ENCODE measurements around the gene TACC2.

The TACC2 gene

DNA sequence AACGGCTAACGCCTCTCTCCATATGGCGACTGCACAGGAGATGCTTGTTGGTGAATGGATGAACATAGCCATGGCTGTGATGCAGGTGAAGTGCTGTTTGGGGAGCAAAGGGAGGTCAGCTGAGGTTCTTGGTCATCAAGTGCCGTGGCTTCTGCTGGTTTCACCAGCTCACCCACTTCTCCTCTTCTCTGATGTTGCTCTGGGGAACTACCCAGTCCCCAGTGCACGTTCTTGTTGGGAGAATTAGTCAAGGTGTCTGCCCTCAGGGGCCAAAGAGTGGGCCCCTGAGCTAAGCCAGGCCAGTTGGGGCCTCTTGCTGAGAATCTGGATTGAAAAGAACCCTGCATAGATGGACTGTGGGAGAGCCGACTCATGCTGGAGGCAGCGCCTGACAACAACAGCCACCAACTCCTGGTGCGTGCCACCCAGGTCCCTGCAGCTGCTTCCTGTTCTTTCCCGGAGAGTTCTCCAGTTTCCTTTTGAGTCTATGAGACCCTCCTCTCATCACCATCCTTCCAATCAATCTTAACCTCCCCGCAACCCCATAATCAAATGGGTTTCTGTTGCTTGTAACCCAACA, 285.1 kb downstream of the TACC2 start:
- no peak for DNase-seq (ENCODE audit: low read depth in 3 of 3)

DNA sequence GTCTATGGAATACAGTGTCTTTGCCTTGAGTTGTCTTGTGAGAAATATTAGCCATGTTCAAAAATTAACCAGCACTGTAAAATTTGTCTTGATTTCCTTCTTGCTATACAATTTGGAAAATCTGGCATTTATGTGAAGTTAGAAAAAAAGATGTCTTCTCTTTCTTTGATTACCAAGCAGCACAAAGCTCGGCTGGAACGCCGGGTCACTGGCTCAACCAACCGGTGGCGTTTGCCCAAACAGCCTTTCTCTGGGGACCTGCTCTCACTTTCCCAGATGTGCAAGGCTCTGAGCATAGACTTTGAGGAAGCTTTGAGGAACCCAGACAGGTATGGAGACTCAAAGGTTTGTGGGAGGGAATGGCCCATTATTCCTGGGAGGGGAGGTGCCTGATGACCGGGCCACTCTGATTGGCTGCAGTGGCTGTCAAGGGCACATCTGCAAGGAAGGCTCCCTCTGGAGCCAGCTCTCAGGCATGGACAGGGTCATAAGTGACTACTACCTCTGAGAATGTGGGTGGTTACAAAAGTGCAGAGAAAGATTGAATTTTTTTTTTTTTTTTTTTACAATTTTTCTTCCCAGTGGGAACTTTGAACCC, 287.7 kb downstream of the TACC2 start:
- no peak for DNase-seq (ENCODE audit: low read depth in 3 of 3)

DNA sequence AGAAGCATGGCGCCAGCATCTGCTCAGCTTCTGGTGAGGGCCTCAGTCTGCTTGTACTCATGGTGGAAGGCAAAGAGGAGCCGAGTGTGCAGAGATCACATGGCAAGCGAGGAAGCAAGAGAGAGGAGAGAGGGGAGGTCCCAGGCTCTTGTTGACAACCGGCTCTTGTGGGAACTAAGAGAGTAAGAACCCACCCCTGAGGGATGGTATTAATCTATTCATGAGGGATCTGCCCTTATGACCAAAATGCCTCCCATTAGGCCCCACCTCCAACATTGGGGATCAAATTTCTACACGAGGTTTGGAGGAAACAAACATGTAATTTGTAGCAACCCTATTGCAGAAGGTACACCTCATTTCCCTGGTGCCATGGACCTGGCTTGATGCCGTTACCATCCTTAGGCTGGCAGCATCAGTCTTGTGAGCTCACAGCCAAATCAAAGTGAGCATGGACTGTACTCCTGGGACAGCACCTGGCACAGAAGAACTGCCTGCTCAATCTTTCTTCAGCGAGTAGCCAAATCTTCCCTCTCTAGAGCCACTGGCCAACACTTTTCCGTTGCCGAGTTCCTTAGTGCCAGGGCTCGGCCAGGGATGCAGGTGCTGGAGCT, 288.7 kb downstream of the TACC2 start:
- DNase-seq (ENCODE audit: low read depth in 3 of 3), result no peak

DNA sequence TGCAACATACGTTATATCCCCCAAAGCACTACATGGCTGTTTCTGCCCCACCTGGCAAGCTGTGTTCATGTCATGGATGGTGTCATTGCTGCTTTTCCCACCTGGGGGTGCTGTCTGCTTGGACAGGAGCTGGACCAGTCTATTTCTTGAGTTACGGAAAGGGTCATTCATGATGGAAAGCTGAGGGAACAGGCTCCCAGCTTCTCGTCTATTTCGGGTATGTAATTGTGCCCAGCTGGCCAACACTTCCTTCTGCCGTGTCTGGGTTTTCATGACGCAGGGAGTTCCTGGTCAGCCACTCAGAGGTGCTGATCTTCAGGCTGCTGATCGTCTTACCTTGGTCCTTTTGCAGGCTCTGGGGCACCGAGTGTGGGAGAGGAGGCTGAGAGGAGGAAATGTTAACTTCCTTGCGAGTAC, 290.8 kb downstream of the TACC2 start:
- DNase-seq (ENCODE audit: low read depth in 3 of 3), result no peak

DNA sequence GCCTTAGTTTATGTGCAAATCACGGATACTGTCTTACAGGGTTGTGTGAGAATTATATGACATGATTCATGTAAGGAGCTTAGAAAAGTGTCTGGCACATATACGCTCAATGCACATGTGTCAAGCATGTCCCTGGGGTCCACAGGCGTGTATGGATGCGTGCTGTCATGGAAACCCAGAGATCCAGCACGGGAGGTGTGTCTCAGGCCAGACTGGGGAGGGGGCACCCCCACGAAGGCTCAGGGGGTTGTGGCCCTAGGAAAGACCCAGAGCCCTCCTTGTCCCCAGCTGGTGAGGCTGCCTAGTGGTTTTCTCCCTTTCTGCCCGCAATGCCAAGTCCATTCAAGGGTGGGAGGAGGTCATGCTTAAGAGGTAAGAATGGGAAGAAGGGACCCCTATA, 291.2 kb downstream of the TACC2 start:
- no peak for DNase-seq (ENCODE audit: low read depth in 3 of 3)

DNA sequence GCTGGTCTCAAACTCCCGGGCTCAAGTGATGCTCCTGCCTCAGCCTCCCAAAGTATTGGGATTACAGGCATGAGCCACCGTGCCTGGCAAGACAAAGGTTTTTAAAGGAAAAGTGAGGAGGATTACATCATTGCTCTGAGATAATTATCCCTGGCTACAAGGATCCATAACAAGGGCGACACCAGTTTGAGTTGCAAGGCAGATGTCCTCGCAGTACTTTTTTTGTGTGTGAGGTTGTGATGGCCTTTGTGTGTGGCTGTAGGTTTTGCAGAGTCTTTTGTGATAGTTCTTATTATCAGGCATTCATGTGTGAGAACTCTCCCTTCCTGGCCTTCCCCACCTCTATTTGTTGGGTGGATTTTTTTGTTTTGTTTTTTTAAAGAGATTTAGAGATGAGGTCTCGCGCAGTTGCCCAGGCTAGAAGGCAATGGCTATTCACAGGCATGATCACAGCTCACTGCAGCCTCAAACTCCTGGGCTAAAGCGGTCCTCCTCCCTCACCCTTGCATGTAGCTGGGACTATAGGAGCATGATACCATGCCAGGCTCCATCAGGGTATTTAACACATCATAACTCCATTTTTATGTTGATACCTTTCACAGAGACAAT, 292.2 kb downstream of the TACC2 start:
- DNase-seq (ENCODE audit: low read depth in 3 of 3), result no peak

DNA sequence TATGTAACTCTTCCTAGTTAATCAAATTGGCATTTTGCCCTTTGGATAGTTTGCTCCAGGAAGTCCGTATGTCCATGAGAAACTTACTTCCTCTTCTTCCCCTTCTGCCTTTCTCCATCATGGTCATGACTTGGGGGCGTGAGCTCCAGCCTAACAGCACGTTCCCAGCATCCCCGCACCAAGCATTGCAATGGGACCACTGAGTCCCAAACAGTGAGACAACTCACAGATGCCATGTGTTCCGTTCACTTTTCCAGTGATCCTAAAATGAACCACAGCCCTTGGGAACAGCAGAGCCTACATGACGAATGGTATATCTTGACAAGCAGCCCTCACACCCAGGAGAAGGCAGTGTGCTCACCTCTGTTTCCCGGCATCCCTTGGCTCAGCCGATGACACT, 292.8 kb downstream of the TACC2 start:
- DNase-seq (ENCODE audit: low read depth in 3 of 3), result no peak

DNA sequence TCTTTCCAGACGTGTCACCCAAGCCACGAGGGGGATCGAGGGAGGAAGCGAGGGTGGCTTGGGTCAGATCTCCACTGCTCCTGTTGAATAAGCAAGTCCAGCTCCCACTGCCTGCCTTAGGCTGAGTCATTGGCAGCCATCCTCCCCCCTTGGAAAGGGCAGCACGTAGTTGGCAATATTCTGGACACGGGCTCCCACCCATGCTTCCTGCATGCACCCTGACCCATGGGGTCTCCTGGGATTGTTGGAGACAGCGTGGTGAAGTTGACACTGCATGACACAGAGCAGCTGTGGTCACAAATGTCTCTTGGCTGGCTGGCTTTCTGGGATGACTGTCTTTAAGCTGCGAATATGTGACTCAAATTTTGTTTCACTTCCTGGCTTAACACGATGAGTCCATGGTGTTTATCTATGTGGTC, 293.3 kb downstream of the TACC2 start:
- no peak for DNase-seq (ENCODE audit: low read depth in 3 of 3)

DNA sequence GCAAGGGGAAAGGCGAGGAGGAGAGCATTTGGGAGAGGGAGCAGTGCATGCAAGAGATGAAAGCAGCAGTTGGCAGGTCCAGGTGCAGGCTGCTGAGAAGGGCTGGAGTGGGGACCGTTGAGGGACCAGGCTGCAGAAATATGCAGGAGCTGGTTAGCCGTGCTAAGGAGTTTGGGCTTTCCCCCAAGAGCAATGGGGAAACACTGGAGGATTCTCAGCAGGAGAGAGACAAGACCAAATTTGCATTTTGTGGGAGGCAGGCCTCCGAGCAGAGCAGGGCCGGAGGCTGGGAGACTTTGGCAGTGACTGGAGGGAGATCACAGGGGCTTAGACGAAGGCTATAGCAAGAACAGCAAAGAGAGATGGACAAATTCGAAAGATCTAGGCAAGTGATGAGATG, 293.9 kb downstream of the TACC2 start:
- DNase-seq (ENCODE audit: low read depth in 3 of 3), result no peak

DNA sequence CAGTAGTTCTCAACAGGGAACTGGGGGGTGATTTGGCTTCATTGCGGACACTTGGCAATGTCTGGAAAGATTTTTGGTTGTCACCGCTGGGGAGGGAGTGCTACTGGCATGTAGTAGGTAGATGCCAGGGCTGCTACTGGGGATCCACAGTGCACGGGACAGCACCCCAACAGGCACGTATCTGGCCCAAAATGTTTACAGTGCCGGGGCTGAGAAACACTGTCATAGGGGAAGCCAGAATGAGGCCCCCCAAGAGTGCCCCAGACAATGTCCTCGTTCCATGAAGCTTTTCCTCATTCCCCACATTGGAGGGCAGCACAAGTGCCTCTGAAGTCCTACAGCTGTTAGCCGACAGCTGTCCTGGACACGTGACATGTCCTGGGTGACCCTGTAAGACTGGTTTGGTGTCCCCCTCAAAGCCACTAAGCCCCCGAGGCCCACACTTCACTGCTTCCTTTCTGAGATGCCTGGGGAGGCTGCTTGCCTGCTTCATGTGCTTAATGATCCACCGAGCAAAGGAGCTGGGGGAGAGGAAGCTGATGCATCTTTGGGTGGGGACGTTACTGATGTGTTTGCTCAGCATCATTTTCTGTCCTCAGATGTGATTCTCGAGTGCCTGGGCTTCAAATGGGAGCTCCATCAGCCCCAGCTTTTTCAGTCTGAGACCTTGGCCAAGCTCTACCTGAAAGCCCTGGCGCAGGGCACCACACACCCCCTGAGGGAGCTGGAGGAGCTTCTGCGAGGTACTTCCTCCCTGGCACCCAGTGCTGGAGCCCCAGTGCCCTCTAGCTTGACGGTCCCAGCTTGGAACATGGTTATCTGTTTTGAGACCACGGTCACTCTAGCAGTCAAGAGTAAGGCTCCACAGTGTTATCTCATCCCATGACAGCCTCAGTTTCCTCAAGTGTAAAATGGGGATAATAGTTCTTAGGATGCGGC, 296.8 kb downstream of the TACC2 start:
- DNase-seq (ENCODE audit: low read depth in 3 of 3), result no peak

DNA sequence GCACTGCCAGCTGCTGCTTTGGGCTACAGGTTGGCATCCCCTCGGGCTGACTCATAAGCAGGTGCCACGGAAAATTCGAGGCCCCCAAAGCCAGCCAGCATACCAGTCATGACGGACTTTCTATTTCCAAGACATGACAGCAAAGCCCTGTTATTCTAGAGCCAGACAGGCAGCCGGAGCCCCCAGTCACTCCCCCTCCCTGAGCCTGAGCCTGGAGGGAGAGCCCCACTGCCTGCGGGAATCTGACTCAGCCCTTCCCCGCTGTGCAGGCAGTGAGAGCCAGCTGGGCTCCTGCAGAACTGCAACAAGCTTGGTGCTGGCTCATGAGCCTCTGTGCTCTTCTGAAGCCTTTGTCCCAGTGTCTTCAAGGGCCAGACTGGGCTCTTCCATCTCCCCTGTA, 297.9 kb downstream of the TACC2 start:
- DNase-seq (ENCODE audit: low read depth in 3 of 3), result no peak

DNA sequence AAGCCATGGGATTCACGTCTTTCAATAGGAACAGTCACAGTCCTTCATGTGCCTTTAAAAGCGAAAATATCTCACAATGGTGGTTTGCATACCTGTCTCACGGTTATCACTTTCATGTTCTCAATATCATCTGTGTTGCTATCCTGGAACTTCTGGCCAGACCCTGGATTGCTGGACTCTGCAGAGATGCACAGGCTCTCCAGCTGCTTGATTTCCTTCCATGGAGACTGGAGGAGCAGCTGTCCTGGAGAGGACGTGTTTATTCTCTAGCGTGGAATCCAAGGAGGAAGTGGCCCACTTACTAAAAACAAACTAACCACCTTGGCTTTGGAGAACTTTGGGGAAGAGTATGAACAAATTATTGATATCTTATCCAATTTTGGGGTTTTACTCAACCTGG, 298.6 kb downstream of the TACC2 start:
- DNase-seq (ENCODE audit: low read depth in 3 of 3), result no peak

DNA sequence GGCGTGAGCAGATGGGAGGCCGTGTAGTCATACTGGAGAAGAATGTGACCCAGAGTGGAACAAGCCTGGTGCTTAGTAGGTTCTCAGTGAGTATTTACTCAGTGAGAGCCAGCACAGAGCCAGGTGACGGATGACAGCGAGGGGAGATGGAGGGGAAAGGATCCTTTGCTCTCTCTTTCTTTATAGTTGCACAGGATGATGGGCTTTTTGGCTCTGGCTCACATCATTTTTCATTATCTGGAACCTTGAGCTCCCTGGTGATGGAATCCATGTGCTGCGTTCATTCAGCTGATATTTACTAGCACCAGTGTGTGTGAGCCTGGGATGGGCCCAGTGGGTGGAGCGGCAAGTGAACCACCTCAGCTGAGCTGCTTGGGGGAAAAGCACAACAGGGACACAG, 299.3 kb downstream of the TACC2 start:
- DNase-seq (ENCODE audit: low read depth in 3 of 3), result no peak

DNA sequence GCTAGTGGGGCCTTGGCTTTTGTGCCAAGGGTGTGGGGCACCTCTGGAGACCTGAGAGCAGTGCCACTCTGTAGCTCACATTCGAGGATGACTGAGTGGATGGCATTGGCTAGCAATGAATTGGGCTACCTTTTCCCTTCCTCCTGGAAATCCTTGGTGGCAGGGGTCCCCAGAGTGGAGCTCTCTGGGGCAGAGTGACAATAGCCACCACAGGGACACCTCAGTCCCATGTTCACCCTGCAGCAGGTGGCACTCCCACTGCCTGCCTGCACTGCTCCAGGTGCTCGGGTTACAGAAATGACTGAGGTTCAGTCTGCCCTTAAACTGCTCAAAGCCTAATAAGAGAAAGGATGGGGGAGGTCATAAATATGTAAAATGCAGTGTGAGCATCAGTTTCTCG, 300.0 kb downstream of the TACC2 start:
- no peak for DNase-seq (ENCODE audit: low read depth in 3 of 3)

DNA sequence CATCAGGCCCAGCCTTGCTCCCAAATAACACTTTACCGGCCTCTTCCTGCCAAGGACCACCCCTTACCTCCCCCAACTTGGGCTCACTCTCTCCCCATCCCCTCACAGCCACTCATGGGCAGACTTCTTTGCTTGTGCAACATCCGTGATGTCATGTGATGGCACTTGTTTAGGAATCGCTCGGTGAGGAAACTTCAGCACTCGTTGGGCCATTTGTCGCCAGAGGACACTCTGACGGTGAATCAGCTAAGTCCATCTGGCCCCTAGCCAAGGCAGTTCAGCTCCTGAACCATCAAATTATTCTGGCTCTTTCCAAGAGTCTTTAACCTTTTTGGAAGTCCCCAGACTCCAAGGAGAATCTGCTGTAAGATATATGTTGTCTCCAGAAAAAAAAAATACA, 301.4 kb downstream of the TACC2 start:
- DNase-seq (ENCODE audit: low read depth in 3 of 3), result no peak

DNA sequence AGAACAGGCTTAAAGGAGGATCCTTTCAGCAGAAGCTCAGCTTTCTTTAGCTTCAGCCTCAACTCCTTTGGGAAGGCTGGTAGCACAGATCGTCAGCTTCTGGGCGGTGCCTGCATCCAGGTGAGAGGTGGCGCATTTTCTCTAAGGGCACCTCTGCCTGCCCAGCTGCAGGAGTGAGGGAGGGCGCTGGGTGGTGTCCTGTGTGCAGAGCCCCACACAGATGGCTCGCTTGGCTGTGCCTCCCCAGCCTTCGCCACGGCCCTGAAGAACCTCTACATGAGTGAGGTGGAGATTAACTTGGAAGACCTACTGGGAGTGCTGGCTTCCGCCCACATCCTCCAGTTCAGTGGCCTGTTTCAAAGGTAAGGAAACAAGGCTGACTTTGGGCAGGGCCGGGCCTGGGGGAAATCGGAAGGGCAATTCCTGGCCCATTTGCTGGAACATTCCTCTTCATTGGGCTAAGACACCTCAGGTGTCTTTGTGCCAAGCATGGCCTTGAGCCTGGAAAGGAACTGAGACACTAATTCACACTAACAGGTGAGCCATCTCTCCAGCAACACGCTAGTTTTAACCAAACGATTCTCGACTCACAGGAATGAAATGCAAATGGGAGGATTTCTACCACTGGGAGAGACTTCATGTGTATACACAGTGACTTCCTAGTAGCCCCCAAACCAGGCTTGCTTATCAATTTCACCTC, 302.0 kb downstream of the TACC2 start:
- DNase-seq (ENCODE audit: low read depth in 3 of 3), result no peak

DNA sequence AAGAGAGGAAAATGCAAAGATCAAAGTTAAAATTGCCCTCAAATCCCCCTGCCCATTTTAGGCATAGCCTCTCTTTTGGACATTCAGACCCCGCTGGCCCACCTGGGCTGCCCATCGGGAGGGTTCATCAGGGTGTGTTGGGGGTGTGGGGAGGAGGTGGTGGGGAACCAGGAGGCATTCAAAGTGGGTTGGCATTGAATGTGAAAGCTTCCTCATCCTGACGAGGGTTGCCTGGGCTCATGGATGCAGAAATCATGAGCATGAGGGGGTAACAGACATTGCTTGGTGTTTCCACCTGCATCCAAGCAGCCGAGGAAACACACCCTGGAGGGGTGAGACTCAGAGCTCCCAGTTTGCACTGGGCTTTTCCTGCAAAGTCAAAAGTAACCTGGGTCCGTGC, 302.8 kb downstream of the TACC2 start:
- DNase-seq (ENCODE audit: low read depth in 3 of 3), result no peak

DNA sequence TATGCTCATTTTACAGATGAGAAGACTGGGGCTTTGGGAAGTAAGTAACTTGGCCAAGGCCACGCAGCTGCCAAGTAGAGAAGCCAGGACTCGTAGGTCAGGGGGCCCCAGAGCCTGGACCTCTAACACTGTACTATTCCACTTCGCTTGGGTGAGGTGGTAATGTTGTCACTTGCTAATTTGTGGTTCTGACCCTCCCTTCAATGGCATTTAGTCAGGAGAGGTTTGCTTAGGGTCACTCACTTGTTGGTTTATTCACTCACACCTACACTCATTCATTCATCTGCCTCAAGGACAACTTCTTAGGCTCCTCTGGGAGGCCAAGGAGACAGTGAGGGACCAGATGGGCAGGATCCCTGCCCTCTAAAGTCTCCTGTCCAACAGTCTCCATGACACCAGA, 303.4 kb downstream of the TACC2 start:
- no peak for DNase-seq (ENCODE audit: low read depth in 3 of 3)

DNA sequence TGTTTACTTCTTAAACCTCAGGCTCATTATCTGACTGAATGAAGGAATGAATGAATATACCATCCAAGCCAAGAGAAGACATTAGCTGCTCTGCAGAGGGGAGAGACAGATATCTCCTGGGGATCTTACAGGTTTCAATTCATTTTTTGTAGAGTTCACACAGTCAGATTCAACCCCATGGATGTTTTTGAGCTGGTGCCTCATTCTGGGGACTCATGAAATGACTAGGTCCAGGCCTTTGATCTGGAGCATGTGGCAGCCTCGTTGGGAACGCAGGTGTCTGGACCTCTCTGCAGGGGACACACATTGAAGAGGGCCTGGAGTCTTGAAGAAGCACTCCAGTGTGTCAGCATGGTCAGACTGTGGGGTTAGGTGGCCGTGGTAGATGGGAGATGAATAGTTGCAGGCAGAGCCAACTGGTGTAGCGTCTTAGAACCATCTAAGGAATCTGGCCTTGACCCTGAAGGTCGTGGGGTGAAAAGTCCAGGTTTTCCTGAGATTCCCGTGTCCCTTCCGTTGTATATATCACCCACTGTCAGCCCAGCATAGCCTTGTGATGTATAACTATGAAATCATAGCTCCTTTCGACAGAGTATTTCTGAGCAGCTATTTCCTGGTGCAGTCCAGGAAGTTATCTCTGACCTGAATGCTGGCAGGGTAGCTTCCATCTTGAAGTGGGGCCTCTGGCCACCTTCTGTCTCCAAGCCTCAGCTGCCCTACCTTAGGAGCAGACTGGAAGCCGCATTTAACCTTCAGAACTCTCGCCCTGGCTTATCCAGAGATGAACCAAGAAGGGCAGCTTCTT, 304.4 kb downstream of the TACC2 start:
- DNase-seq (ENCODE audit: low read depth in 3 of 3), result no peak

DNA sequence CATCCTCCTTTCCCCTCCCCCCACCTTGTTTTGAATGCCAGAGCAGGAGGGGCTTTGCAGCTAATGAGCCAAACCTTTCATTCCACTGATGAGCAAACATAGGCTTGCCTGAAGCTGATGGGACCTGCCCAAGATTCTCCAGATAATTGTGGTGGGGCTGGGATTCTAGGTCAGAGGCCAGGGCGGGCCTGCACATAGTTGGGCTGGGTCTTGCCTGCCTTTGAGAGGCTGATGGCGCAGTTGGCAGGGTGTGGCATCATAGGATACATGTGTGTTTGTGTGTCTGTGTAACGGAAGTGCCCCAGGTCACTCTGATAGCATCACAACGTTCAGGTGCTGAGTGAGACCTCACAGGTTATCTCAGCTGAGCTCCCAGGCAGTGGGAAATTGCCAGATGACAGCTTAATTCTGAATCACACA, 305.0 kb downstream of the TACC2 start:
- no peak for DNase-seq (ENCODE audit: low read depth in 3 of 3)
